Endothelial cell of umbilical vein (primary cell): ENCODE results near the gene RPL9. TPM values are rescaled to one million over a fixed set of nuclear protein-coding genes. Genes with fewer than 3 reads are reported as not detected.

Experiments used
- BruUV-seq: library from RNA; stranded (reverse); fragments of 400-500 nt; replicated peaks from 2 replicates; lab custom pipeline; 2021; lab: Mats Ljungman, UMichigan
- CTCF ChIA-PET: fragments of 300-600, 350-600 bp; sonication (Branson Sonifier 250); formaldehyde crosslinking; loops from one replicate; lab custom pipeline; 2021; ENCODE audit warnings: antibody characterized with exemption, inconsistent platforms; lab: Charles Lee
- POLR2A ChIA-PET: fragments of 300-600, 350-600 bp; sonication (Branson Sonifier 250); formaldehyde crosslinking; loops from one replicate; lab custom pipeline; 2021; ENCODE audit warnings: antibody characterized with exemption, inconsistent platforms; lab: Charles Lee
- DNase-seq: peaks from one replicate; pipeline ENCODE4 v3.0.0-alpha.2; 2011; ENCODE audit warnings: low read depth, low spot score
- FAIRE-seq: peaks from 2 replicates; lab custom pipeline; 2011; peaks lifted over from hg19 to GRCh38; lab: Jason Lieb, UNC
- H2AFZ ChIP-seq: 2 replicates; pipeline ENCODE4 v1.6.0; 2012; ENCODE audit warnings: low read depth, low read length, control low read depth, inconsistent platforms
- H3K27ac ChIP-seq: 2 replicates; pipeline ENCODE4 v1.5.1; 2011; ENCODE audit warnings: low read depth, mild to moderate bottlenecking, control low read depth, low read length, moderate library complexity; ENCODE audit not compliant: insufficient read depth
- H3K27me3 ChIP-seq, 2 experiments: 2 replicates each; pipeline versions ENCODE4 v1.6.0 to v1.6.1; 2011; ENCODE audit warnings: low read length in 2 of 2, mixed read lengths in 1 of 2; ENCODE audit not compliant: control insufficient read depth in 2 of 2, insufficient read depth in 2 of 2
- H3K36me3 ChIP-seq, 2 experiments: 2 replicates in 1 of 2; 3 replicates in 1 of 2; pipeline ENCODE4 v1.5.1; 2011; ENCODE audit warnings: low read length in 2 of 2, mild to moderate bottlenecking in 1 of 2, moderate library complexity in 1 of 2; ENCODE audit not compliant: control insufficient read depth in 2 of 2, insufficient read depth in 2 of 2; ENCODE audit errors: extremely low read depth in 1 of 2
- H3K4me1 ChIP-seq: 3 replicates; pipeline ENCODE4 v1.5.1; 2011; ENCODE audit warnings: mild to moderate bottlenecking, low read length; ENCODE audit not compliant: control insufficient read depth, insufficient read depth; ENCODE audit errors: extremely low read depth
- H3K4me2 ChIP-seq: 2 replicates; pipeline ENCODE4 v1.6.1; 2011; ENCODE audit warnings: low read length, control low read depth, mixed read lengths; ENCODE audit not compliant: insufficient read depth
- H3K4me3 ChIP-seq, 3 experiments: fragments of 200-600 bp in 1 of 3; sonication (generic), shearing (Covaris generic) in 1 of 3; replicated peaks in 1 of 3; 2 replicates each; pipeline ENCODE4 v1.5.1; 2011 to 2016; ENCODE audit warnings: control low read depth in 3 of 3, low read length in 3 of 3, mild to moderate bottlenecking in 2 of 3, inconsistent platforms in 1 of 3, low read depth in 1 of 3, moderate library complexity in 1 of 3; ENCODE audit not compliant: insufficient read depth in 1 of 3
- H3K79me2 ChIP-seq: 2 replicates; pipeline ENCODE4 v1.6.0; 2012; ENCODE audit warnings: low read length, inconsistent platforms; ENCODE audit not compliant: control insufficient read depth, insufficient read depth
- H3K9ac ChIP-seq: replicated peaks from 2 replicates; pipeline ENCODE3; 2011; ENCODE audit warnings: low read length, control low read depth; ENCODE audit not compliant: insufficient read depth; ENCODE audit errors: extremely low read depth
- H3K9me1 ChIP-seq: replicated peaks from 3 replicates; pipeline ENCODE4 v1.6.0; 2011; ENCODE audit warnings: mild to moderate bottlenecking, low read length; ENCODE audit not compliant: control insufficient read depth, insufficient read depth; ENCODE audit errors: extremely low read depth
- H3K9me3 ChIP-seq: replicated peaks from 2 replicates; pipeline ENCODE4 v1.5.1; 2012; ENCODE audit warnings: low read length, inconsistent platforms; ENCODE audit not compliant: control insufficient read depth, insufficient read depth
- H4K20me1 ChIP-seq: replicated peaks from 2 replicates; pipeline ENCODE3; 2011; ENCODE audit warnings: mild to moderate bottlenecking, low read length; ENCODE audit not compliant: control insufficient read depth, insufficient read depth; ENCODE audit errors: extremely low read depth
- CTCF ChIP-seq, 2 donors: IDR thresholded peaks; 1 replicate in 1 of 2; 2 replicates in 1 of 2; pipeline ENCODE4 v1.5.1; 2011; ENCODE audit warnings: low read length in 2 of 2, mild to moderate bottlenecking in 2 of 2, moderate library complexity in 2 of 2, control low read depth in 1 of 2, inconsistent platforms in 1 of 2, low read depth in 1 of 2; ENCODE audit not compliant: insufficient read depth in 1 of 2; ENCODE audit errors: extremely low read depth in 1 of 2
- EZH2 ChIP-seq: IDR thresholded peaks from 2 replicates; pipeline ENCODE4 v1.6.1; 2012; ENCODE audit warnings: borderline replicate concordance, low read depth, mild to moderate bottlenecking, moderate library complexity, low read length, inconsistent platforms; ENCODE audit not compliant: severe bottlenecking
- FOS ChIP-seq: IDR thresholded peaks from 2 replicates; pipeline ENCODE4 v1.6.1; 2011; ENCODE audit warnings: mild to moderate bottlenecking, low read length, moderate library complexity, borderline replicate concordance; ENCODE audit not compliant: insufficient read depth
- GATA2 ChIP-seq: IDR thresholded peaks from 2 replicates; pipeline ENCODE4 v1.7.0; 2011; ENCODE audit warnings: low read depth, mild to moderate bottlenecking, moderate library complexity, mixed read lengths, low read length; ENCODE audit not compliant: insufficient read length, insufficient read depth
- JUN ChIP-seq: IDR thresholded peaks from 2 replicates; pipeline ENCODE4 v1.6.1; 2011; ENCODE audit warnings: borderline replicate concordance, low read depth; ENCODE audit not compliant: insufficient read length, insufficient read depth
- MAX ChIP-seq: IDR thresholded peaks from 2 replicates; pipeline ENCODE4 v1.6.1; 2011; ENCODE audit not compliant: insufficient read depth, insufficient read length
- MYC ChIP-seq: IDR thresholded peaks from one replicate; pipeline ENCODE4 v1.6.1; 2011; ENCODE audit warnings: mild to moderate bottlenecking, low read depth, low read length
- POLR2A ChIP-seq: IDR thresholded peaks from 2 replicates; pipeline ENCODE4 v1.6.1; 2012; ENCODE audit warnings: low read depth, mild to moderate bottlenecking, control low read depth, low read length
- POLR2AphosphoS5 ChIP-seq: IDR thresholded peaks from 2 replicates; pipeline ENCODE4 v1.6.1; 2012; ENCODE audit warnings: low read depth, mild to moderate bottlenecking, control low read depth, low read length, moderate library complexity; ENCODE audit not compliant: insufficient read depth
- dilution Hi-C: fragments of 300-500 bp; cut with MboI; formaldehyde crosslinking; loops from one replicate; pipeline ENCODE4 v1.15.0; 2019; ENCODE audit warnings: low sequenced_read_pairs; ENCODE audit not compliant: extremely low pct_ligation_motif_present
- intact Hi-C: fragments of 100-400 bp; cut with micrococcal nuclease; formaldehyde crosslinking; loops from one replicate; pipeline ENCODE4 v1.10.0; 2022
- polyA plus RNA-seq, 4 experiments: library from polyadenylated mRNA; depleted of rRNA in 3 of 4; stranded (reverse) in 3 of 4; unstranded in 1 of 4; fragments of >200 nt; gene quantifications; 2 replicates each; pipeline versions ENCODE4 v1.2.1 to v1.2.3, GENCODE V29; 2011 to 2012; ENCODE audit warnings: missing spikeins in 1 of 4
- total RNA-seq: library from RNA; stranded (reverse); gene quantifications from 2 replicates; pipeline ENCODE4 v1.2.3, GENCODE V29; 2021

Gene RPL9
- total and polyA plus RNA-seq, 2 donors (not counting 3 experiments of a cell fraction or from before 2014, with no cell fraction given): 963 to 1,186 TPM

GRCh38 chr4:39480902-39481695 is 22.4 kb upstream of the RPL9 start:
- H3K4me1 ChIP-seq: no peaks in the 10 kb centered on the region
- no peak overlapping the region for H3K4me2 ChIP-seq
- CTCF ChIA-PET: interaction anchor here (2.2 kb wide), 1 partner anchor 12 kb away, joined by 14 read pairs; no protein-coding TSS in a partner anchor
- H3K79me2 ChIP-seq: no peaks in the 10 kb centered on the region
- H2AFZ ChIP-seq: no peak overlapping the region
- no peak overlapping the region for H3K4me3 ChIP-seq
- TF ChIP-seq MAX (no peak), FOS (no peak), EZH2 (no peak), MYC (no peak), CTCF (IDR thresholded peaks at IDR 0.05; ENCODE audit: extremely low read depth in 1 of 2, insufficient read depth in 1 of 2, low read depth in 1 of 2, low read length in 2 of 2) (no peak), GATA2 (no peak), POLR2A (no peak), POLR2AphosphoS5 (no peak), JUN (no peak)
- DNase-seq (no peak), FAIRE-seq (no peak)
- H3K9ac ChIP-seq: no peak overlapping the region
- no peak overlapping the region for H3K27ac ChIP-seq
- dilution Hi-C loops (no loop called here), intact Hi-C loops (no loop called here)
- H3K36me3 ChIP-seq: no peaks in the 10 kb centered on the region
- no TSS peak for BruUV-seq
- no peaks in the 10 kb centered on the region for H3K9me1 ChIP-seq
- no peaks in the 10 kb centered on the region for H4K20me1 ChIP-seq
- H3K27me3 ChIP-seq: no peaks in the 10 kb centered on the region
- no peaks in the 10 kb centered on the region for H3K9me3 ChIP-seq
- POLR2A ChIA-PET: interaction anchor here (0.7 kb wide), 1 partner anchor 83 kb away, joined by 3 read pairs; no protein-coding TSS in a partner anchor
